DOHH2 (cell line): Measurements from ENCODE around the gene KIAA0513.

Experiments used
- CTCF ChIP-seq: fragments of 200-600 bp; sonication (generic); IDR thresholded peaks from one replicate; pipeline ENCODE4 v1.5.1; 2014; ENCODE audit warnings: antibody characterized with exemption, mild to moderate bottlenecking, low read depth, low read length; ENCODE audit not compliant: poor library complexity, severe bottlenecking
- EZH2phosphoT487 ChIP-seq: fragments of 200-600 bp; sonication (generic); IDR thresholded peaks from 2 replicates; pipeline ENCODE4 v1.6.1; 2017; ENCODE audit warnings: borderline replicate concordance, mild to moderate bottlenecking, antibody characterized with exemption, low read length, moderate library complexity, mixed read lengths

DNA sequence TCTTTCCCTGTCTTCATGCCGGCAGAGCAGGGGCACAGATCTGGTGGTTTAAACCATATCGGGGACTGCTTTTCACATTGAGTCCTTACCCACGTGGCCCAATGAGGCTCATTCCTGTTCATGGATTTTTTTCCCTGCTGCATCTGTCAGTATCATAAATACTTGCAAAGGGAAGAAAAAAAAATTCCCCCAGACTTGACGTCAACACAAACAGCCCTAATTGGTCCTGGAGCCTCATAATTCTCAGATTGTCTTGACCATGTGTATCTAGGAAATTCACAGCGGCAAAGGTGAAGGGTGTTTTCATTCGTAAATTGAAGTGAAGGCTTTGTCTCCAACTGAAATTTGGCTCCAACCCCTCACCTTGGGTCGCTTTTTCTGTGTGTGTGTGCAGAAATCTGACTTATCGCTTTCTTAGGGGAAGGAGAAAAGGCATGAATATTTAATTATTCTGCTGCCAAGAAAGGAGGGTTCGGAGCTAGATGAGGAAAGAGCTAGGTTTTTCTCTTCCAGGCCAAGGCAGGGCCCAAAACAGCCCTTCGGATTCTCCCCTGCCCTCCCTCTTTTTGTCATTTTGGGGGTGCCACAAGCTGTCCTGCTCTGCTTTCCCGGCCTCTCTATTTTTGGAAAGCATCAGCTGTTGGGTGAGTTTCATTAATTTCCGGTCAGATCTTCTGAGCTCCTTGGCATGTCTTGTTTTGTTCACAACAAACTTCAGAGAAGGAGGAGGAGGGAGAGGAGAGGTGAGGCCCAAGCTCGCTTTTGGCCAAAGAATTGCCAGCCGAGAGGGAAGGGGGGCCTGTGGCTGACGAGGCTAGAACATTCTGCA is 102.5 kb downstream of the KIAA0513 start:
- TF ChIP-seq CTCF (no peak), EZH2phosphoT487 (no peak)
